Endometrium (tissue), 2 donors: ENCODE measurements around the gene OR10H4.
"Not testable (repeated sequence)": the region's sequence is repeated elsewhere in the genome, so short reads cannot be mapped to it uniquely, and the experiment has no call there.

Source experiments
- FAIRE-seq: peaks from 2 replicates; lab custom pipeline; 2012; peaks lifted over from hg19 to GRCh38; lab: Jason Lieb, UNC
- donor health status: control.
- donor health status: control.

OR10H4 gene

GRCh38 chr19:15948223-15949058, at the start of gene OR10H4:
OR10H4 (plus strand) TSS chr19:15949008; CDS start chr19:15949008, 0 bp downstream.
- no peak for FAIRE-seq

- FAIRE-seq: not testable (repeated sequence)
These were observed 49.2 kb upstream of the OR10H4 start for GRCh38 chr19:15899561-15899960.

- FAIRE-seq: not testable (repeated sequence)
These were observed 48.8 kb upstream of the OR10H4 start for GRCh38 chr19:15900032-15900431.

GRCh38 chr19:15900504-15900903, 48.3 kb upstream of the OR10H4 start:
- FAIRE-seq: no peak

- FAIRE-seq: no peak
These were observed 46.6 kb upstream of the OR10H4 start for GRCh38 chr19:15902254-15902653.

- not testable (repeated sequence) for FAIRE-seq
These were observed 45.9 kb upstream of the OR10H4 start for GRCh38 chr19:15902898-15903297.

GRCh38 chr19:15905026-15905425, 43.8 kb upstream of the OR10H4 start:
- no peak for FAIRE-seq

- FAIRE-seq: no peak
These were observed 37.1 kb upstream of the OR10H4 start for GRCh38 chr19:15911599-15912235.

GRCh38 chr19:15913384-15913783, 35.4 kb upstream of the OR10H4 start:
- FAIRE-seq: no peak

- no peak for FAIRE-seq
These were observed 35.0 kb upstream of the OR10H4 start for GRCh38 chr19:15913830-15914229.

GRCh38 chr19:15915109-15915508, 33.7 kb upstream of the OR10H4 start:
- no peak for FAIRE-seq

GRCh38 chr19:15919243-15919642, 29.6 kb upstream of the OR10H4 start:
- FAIRE-seq: no peak

GRCh38 chr19:15922021-15922420, 26.8 kb upstream of the OR10H4 start:
- no peak for FAIRE-seq

GRCh38 chr19:15923702-15924101, 25.1 kb upstream of the OR10H4 start:
- FAIRE-seq: no peak

GRCh38 chr19:15926484-15926883, 22.3 kb upstream of the OR10H4 start:
- no peak for FAIRE-seq

- FAIRE-seq: no peak
These were observed 20.5 kb upstream of the OR10H4 start for GRCh38 chr19:15928321-15928720.

- not testable (repeated sequence) for FAIRE-seq
These were observed 15.0 kb upstream of the OR10H4 start for GRCh38 chr19:15933761-15934331.

- no peak for FAIRE-seq
These were observed 14.3 kb upstream of the OR10H4 start, which contains the start of gene CYP4F11 for GRCh38 chr19:15934332-15935078. CYP4F11 (minus strand) TSS chr19:15934529; CDS start chr19:15934408, 121 bp downstream.

GRCh38 chr19:15935167-15935702, 13.6 kb upstream of the OR10H4 start:
- no peak for FAIRE-seq

GRCh38 chr19:15936173-15936572, 12.6 kb upstream of the OR10H4 start:
- FAIRE-seq: no peak

- FAIRE-seq: no peak
These were observed 11.9 kb upstream of the OR10H4 start for GRCh38 chr19:15936950-15937349.

GRCh38 chr19:15937771-15938170, 11.0 kb upstream of the OR10H4 start:
- FAIRE-seq: no peak
